ENCODE data around the gene LYSET.
"Not testable (repeated sequence)": the region's sequence is repeated elsewhere in the genome, so short reads cannot be mapped to it uniquely, and the experiment has no call there.

LYSET gene, protein sequence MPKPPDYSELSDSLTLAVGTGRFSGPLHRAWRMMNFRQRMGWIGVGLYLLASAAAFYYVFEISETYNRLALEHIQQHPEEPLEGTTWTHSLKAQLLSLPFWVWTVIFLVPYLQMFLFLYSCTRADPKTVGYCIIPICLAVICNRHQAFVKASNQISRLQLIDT
- long read RNA-seq, donor 1, transcript TMEM251-202 (2 exons, 1,303 nt): minor isoform, 6 of 30 reads
- long read RNA-seq, donor 1, transcript TMEM251-201 (2 exons, 909 nt): major isoform, 17 of 30 reads
- long read RNA-seq, donor 1, partial matches to known transcripts: 7 of 30 reads
- long read RNA-seq, donor 1, other reads (novel, unspliced or antisense): 0 of 30 reads
- long read RNA-seq, donor 2, transcript TMEM251-201 (2 exons, 909 nt): major isoform, 16 of 18 reads
- long read RNA-seq, donor 2, partial matches to known transcripts: 0 of 18 reads
- long read RNA-seq, donor 2, other reads (novel, unspliced or antisense): 0 of 18 reads
- long read RNA-seq, donor 3, transcript TMEM251-201 (2 exons, 909 nt): major isoform, 10 of 16 reads
- long read RNA-seq, donor 3, partial matches to known transcripts: 5 of 16 reads
- long read RNA-seq, donor 3, other reads (novel, unspliced or antisense): 0 of 16 reads
- long read RNA-seq, donor 4, transcript TMEM251-201 (2 exons, 909 nt): major isoform, 16 of 25 reads
- long read RNA-seq, donor 4, partial matches to known transcripts: 5 of 25 reads
- long read RNA-seq, donor 4, other reads (novel, unspliced or antisense): 0 of 25 reads
- long read RNA-seq, donor 5, transcript TMEM251-201 (2 exons, 909 nt): major isoform, 29 of 31 reads
- long read RNA-seq, donor 5, partial matches to known transcripts: 0 of 31 reads
- long read RNA-seq, donor 5, other reads (novel, unspliced or antisense): 0 of 31 reads
- long read RNA-seq, donor 6, transcript TMEM251-202 (2 exons, 1,303 nt): minor isoform, 6 of 20 reads
- long read RNA-seq, donor 6, transcript TMEM251-201 (2 exons, 909 nt): major isoform, 14 of 20 reads
- long read RNA-seq, donor 6, partial matches to known transcripts: 0 of 20 reads
- long read RNA-seq, donor 6, other reads (novel, unspliced or antisense): 0 of 20 reads
- long read RNA-seq, donor 7: 0 reads
- long read RNA-seq, donor 8, transcript TMEM251-201 (2 exons, 909 nt): major isoform, 19 of 24 reads
- long read RNA-seq, donor 8, transcript TMEM251-202 (2 exons, 1,303 nt): minor isoform, 5 of 24 reads
- long read RNA-seq, donor 8, partial matches to known transcripts: 0 of 24 reads
- long read RNA-seq, donor 8, other reads (novel, unspliced or antisense): 0 of 24 reads

- DNase-seq: peak; percentile 96
Observed at GRCh38 chr14:93184391-93185348, at the start of gene LYSET, which contains the start of gene MOAP1. Gene LYSET, plus strand, starts transcription at chr14:93185317. Its CDS starts 89 bp downstream, at chr14:93185406. Gene MOAP1, minus strand, starts transcription at chr14:93184897. Its CDS starts 655 bp downstream, at chr14:93184242.

- DNase-seq: no peak
Observed at GRCh38 chr14:93135399-93135798, 49.7 kb upstream of the LYSET start.

- DNase-seq: no peak
Observed at GRCh38 chr14:93136009-93136408, 49.1 kb upstream of the LYSET start.

DNA sequence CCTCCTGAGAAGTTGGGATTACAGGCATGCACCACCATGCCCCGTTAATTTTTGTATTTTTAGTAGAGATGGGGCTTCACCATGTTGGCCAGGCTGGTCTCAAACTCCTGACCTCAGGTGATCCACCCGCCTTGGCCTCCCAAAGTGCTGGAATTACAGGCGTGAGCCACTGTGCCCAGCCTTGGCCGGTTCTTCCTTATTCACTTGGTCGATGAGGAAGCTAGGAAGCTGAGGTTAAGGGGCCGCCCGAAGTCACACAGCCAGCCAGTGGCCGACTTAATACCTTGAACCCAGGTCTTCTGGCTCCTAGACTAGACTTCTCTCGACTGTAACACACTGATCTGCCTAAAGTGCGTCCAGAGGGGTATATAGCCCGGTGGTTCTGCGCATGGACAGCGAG lies 48.6 kb upstream of the LYSET start:
- DNase-seq: not testable (repeated sequence)

- no peak for DNase-seq
Observed at GRCh38 chr14:93137864-93138263, 47.3 kb upstream of the LYSET start.

DNA sequence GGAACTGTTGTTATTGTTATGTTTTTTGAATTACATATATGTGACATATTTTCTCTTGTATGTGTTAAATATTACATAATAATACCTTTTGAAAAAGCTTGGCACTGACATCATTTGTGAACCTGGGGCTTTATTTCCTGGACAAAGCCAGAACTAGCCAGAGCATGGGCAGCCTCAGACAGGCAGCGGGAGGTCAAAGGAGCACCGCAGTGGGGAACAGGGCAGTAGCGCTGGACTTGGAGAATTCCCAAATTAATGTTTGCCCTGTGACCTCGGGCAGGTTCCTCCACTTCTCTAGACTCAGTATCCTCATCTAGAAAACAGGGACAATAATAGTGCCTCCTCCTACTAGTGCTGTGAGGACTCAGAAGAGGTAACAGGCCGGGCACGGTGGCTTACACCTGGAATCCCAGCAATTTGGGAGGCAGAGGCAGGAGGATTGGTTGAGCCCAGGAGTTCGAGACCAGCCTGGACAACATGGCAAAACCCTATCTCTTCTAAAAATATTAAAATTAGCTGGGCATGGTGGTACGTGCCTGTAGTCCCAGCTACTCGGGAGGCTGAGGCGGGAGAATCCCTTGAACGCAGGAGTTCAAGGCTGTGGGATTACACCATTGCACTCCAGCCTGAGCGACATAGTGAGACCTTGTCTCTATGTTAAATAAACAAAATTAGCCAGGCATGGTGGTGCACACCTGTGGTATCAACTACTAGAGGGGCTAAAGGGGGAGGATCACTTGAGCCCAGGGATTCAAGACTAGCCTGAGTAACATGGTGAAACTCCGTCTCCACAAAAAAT lies 42.1 kb upstream of the LYSET start:
- DNase-seq: no peak

DNA sequence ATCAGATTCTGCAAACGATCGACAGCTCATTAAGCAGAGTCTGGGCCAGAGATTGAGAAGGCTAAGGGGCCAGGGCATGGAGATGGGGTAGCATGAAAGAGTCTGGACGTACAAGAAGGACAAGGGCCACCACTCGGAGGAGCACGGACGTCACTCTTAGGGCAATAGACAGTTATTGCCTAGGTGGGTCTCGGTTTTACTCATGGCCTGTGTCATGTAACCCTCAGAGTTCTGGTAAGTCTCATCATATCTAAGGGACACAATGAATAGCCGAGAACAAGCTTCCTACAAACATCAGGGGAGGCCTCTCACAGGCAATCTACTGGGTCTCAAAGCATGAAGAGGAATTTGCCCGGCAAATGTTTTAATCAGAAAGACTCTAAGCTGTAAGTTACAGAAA lies 39.0 kb upstream of the LYSET start:
- no peak for DNase-seq

DNA sequence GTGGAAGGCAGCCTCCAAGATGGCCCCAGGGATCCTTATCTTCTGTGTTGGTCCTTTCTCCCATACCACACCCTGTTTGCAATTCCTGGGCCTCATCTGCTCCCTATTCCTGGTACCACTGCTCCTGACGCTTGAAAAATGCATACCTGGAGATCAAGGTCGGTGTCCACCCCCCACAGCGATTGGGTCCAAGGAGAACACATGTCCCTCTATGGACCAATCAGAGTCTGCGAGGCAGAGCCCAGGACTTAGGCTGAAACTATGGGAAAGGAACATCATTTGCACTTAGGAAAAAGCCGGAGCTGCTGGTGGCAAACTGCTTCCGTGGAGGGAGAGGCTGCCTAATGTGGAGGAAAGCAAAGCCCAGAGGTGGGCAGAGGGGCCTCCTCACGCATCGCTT lies 36.1 kb upstream of the LYSET start:
- no peak for DNase-seq

- no peak for DNase-seq
Observed at GRCh38 chr14:93150227-93151208, 34.6 kb upstream of the LYSET start.

- DNase-seq: no peak
Observed at GRCh38 chr14:93153121-93153520, 32.0 kb upstream of the LYSET start.

- DNase-seq: no peak
Observed at GRCh38 chr14:93155667-93156066, 29.4 kb upstream of the LYSET start.

- DNase-seq: no peak
Observed at GRCh38 chr14:93156693-93157369, 28.3 kb upstream of the LYSET start.

GRCh38 chr14:93158349-93158748 lies 26.8 kb upstream of the LYSET start:
- DNase-seq: not testable (repeated sequence)

- not testable (repeated sequence) for DNase-seq
Observed at GRCh38 chr14:93159625-93160352, 25.3 kb upstream of the LYSET start.

DNA sequence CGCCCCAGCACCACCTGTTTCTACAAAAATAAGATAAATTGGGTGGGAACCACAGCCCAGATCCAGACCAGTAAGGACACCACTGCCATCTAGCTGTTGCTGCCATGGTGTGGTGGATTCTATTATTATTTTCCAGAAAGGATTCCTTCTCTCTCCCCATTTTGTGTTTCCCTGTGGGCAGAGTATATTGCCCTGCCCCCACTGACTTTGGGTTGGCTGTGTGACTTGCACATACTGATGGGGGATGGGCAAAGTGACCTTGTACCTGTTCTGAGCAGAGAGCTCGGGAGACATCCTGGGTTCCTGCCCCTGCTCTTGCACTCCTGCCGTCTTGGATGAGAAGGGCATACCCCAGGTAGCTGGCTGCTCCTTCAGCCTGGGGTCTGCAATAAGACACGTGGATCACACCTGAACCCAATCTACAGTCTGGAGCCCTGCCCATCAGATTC lies 24.7 kb upstream of the LYSET start:
- DNase-seq: no peak

- no peak for DNase-seq
Observed at GRCh38 chr14:93161411-93161940, 23.6 kb upstream of the LYSET start.

- no peak for DNase-seq
Observed at GRCh38 chr14:93163564-93163963, 21.6 kb upstream of the LYSET start.

Measured in right kidney (tissue), 9 donors.